AG09309 (cell line): ENCODE results near the gene SCUBE1.

Source experiments
- DNase-seq: peaks from one replicate; pipeline ENCODE4 v3.0.0-alpha.2; 2010; ENCODE audit warnings: low read depth
- H3K4me3 ChIP-seq: 2 replicates; pipeline ENCODE4 v1.5.1; 2011; ENCODE audit warnings: mild to moderate bottlenecking, low read depth, low read length, moderate library complexity; ENCODE audit not compliant: control insufficient read depth
- TF ChIP-seq, protein P1 (sequence below): IDR thresholded peaks from 2 replicates; pipeline ENCODE4 v1.5.1; 2011; ENCODE audit warnings: mild to moderate bottlenecking, low read depth, low read length, inconsistent platforms; ENCODE audit not compliant: insufficient read depth, control insufficient read depth; ENCODE audit errors: missing control alignments

SCUBE1 gene

DNA sequence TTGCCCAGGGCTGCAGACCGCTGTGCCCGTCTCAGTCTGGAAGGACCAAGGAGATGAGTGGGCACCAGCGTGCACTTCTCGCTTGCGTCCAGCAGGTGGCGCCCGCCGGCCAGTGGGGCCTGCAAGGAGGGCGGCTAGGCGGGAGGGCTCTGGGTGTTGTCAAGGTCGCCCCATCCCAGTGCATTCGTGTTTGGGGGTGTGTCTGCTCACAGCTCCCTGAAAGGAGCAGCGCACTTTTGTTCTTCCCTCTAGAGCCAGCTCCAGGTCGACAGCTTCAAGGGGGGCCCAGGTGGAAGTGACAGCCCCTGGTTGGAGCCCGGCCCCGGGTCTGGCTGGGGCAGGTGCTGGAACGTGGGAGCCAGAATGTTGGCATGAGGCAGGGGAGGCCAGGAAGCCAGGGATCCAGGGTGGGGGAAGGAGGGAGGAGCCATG, 45.3 kb upstream of the SCUBE1 start:
- DNase-seq, result no peak
- TF ChIP-seq, protein P1, sequence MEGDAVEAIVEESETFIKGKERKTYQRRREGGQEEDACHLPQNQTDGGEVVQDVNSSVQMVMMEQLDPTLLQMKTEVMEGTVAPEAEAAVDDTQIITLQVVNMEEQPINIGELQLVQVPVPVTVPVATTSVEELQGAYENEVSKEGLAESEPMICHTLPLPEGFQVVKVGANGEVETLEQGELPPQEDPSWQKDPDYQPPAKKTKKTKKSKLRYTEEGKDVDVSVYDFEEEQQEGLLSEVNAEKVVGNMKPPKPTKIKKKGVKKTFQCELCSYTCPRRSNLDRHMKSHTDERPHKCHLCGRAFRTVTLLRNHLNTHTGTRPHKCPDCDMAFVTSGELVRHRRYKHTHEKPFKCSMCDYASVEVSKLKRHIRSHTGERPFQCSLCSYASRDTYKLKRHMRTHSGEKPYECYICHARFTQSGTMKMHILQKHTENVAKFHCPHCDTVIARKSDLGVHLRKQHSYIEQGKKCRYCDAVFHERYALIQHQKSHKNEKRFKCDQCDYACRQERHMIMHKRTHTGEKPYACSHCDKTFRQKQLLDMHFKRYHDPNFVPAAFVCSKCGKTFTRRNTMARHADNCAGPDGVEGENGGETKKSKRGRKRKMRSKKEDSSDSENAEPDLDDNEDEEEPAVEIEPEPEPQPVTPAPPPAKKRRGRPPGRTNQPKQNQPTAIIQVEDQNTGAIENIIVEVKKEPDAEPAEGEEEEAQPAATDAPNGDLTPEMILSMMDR, result peak; percentile 97
- H3K4me3 ChIP-seq, result no peak overlapping the region

DNA sequence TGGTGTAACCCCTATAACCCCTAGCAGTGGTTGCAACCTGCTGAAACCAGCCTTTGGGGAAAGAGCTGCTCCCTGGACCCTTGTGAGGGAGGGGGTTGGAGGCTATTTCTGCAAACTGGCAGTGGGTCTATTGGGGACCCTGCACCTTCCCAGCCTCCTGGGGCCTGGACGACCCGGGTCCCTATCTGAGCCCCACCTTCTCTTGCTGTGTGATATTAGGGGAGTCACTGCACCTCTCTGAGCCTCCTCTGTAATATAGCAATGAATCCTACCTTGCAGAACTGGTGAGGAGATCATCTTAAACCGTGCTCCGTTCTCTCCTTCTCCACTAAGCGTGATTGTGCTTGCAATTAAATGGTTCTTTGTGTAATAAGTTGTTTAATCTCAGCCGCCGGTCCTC, 44.6 kb upstream of the SCUBE1 start:
- DNase-seq, result no peak
- TF ChIP-seq, protein P1, result no peak
- no peak overlapping the region for H3K4me3 ChIP-seq

DNA sequence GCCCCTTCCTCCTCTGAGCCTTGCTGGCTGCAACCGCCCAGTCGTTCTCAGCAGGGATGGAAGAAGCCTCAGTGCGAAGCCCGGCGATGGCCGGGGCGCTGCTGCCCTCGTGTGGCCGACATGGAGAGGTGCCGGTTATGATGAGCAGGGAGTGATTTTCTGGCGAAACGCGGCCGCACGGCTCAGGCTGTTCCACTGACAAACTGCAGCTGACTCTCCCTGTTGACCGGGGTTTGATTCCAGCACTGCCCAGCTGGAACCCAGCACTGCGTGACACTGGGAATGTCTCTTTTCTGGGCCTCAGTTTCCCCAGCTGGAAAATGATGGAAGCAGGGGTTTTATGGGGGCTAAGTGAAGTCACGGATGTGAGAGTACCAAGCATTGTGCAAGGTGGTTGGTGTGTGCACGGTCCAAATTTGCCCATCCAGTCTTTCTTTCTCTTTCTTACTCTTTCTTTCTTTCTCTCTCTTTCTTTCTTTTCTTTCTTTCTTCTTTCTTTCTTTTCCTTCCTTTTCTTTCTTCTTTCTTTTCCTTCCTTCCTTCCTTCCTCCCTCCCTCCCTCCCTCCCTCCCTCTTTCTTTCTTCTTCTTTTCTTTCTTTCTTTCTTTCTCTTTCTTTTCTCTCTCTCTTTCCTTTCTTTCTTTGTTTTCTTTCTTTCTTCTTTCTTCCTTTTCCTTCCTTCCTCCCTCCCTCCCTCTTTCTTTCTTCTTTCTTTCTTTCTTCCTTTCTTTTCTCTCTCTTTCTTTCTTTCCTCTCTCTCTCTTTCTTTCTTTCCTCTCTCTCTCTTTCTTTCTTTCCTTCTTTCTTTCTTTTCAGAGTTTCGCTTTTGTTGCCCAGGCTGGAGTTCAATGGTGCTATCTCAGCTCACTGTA, 42.8 kb upstream of the SCUBE1 start:
- TF ChIP-seq, protein P1, result peak; percentile 95

DNA sequence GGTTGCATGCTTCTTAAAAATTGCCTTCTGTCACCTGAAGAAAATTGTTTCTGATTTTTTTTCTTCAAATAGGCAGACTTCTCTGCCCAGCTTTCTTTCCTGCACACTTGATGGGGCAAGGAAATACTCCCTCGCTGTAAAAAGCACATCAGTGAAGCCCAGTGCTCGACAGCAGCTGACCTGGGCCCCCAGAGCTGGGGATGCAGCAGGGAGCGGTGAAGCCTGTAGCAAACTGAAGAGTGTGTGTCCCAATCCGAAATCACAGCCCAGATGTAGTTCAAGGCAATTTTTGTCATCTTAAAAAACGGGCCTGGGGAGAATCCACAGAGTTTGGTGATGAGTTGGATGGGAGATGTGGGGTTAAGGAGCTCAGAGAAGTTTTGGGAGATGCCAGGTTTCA, 41.7 kb upstream of the SCUBE1 start:
- no peak for DNase-seq
- H3K4me3 ChIP-seq, result no peak overlapping the region
- TF ChIP-seq, protein P1, result no peak

More for the DNA sequence above, 42.8 kb upstream of the SCUBE1 start:
- no peak for DNase-seq
- H3K4me3 ChIP-seq, result no peak overlapping the region

DNA sequence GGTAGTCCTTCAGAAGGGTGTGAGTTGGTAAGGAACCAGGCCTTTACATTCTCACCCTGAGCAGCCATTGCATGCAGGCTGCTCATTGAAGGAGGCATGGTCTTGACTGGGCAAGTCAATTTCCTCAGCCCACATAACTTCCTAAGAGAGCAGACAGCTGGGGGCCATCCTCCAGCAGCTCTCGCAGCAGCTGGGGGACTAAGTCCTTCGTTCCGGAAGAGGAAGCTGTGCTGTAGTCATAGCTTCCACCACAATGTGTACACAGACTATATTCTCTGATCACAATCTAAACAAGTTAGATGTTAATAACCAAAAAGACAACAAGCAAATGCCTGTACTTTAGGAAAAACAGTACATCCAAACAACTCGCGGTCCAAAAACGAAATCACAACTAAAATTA, 38.5 kb upstream of the SCUBE1 start:
- TF ChIP-seq, protein P1, result no peak
- DNase-seq, result no peak
- no peak overlapping the region for H3K4me3 ChIP-seq

DNA sequence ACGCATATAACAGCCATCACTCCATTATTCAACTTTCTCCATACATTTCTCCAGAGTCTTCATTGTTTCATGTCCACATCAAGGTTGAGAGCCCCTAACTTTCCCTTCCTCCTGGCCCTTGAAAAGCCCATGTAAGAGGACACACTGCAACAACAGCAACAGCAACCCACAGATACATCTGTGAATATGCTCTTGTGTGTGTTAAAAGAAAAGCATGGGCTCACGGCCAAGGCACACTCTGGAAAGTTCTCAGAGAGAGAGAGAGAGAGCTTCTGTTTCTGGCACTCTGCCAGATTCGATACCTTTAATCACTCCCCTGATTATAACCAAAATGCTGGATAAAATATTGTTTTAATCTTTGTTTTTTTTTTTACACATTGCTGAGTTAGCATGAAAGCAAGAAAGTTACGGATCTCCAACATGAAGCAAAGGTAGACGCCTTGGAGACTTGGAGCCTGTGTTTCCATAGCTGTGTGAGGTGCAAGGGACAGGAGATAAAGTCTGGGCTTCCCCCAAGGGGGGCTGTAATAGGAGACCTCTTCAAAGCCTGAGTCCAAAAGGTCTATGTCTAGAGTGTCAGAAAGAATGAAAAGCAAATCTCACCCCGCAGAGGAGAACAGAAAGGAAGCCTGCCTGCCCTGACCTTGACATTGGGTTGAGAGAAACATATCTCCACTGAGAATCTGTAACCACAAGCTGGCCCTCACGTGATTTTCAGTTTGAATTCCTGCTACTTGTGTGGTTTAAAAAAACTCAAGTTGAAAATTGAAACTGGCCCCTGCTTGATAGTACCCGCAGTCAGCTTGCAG, 34.9 kb upstream of the SCUBE1 start:
- H3K4me3 ChIP-seq, result no peak overlapping the region
- TF ChIP-seq, protein P1, result no peak
- no peak for DNase-seq
